ENCODE measurements around the gene CDC27.
"Not testable (repeated sequence)": the region's sequence is repeated elsewhere in the genome, so short reads cannot be mapped to it uniquely, and the experiment has no call there.

CDC27 gene

DNA sequence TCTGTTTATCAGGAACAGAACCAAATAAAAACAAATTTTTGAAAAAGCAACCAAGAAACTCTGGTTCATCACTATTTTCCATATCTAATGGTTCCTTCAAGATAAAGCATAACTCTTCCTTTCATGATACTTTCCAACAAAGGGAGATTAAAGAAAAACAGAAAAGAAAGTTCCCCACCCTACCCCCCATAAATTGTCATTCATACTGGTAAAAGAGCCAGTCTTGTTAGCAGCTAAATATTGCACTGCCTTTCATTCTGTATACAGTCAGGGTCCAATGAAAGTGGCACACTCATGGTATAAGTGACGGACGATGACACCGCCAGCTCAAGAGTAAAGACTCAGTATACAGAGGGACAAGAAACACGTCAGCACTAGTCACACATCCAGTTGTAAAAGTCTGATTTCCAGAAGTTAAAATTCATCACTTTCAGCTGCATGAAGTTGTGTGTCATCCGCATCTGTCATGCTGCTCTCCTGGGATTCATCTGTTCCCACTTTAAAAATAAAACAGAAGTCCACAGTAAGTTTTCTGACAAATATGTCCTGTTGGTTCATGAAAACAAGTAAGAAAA lies 68.5 kb downstream of the CDC27 start:
- no peak for DNase-seq

- no peak for DNase-seq
Measured at GRCh38 chr17:47119746-47120520, 69.2 kb downstream of the CDC27 start.

GRCh38 chr17:47117386-47117785 lies 71.7 kb downstream of the CDC27 start:
- no peak for DNase-seq

DNA sequence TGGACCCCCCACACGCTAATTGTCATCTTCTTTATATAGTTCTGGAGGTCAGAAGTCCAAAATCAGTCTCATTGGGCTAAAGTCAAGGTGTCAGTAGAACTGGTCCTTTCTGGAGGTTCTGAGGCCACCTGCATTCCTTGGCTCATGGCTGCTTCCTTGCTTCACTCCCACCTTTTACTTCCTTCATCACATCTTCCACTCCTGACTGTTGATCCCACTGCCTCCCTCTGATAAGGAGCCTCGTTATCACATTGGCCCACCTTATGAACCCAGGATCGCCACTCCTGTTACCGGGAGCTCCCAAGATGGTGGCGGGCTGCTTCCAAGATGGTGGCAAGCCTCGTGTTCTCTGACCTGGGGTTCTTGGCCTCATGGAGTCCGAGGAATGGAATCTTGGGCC lies 83.0 kb downstream of the CDC27 start:
- DNase-seq = no peak

DNA sequence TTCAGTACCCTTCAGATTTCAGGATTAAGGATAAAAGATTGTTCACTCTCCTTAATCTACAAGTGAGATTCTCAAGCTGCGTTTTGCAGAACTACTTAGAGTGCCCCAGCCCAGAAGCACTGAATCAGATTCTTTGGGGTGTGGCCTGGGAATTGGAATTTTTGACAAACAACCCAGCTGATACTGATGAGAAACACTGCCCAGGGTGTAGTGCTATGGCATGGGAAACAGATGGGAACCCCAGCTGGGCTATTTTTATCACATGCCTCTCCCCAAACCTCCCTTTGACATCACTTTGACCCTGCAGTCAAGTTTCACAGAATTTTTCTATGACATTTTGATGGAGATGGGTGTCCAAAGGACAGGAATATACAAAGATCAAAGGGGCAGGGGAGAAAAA lies 83.8 kb downstream of the CDC27 start:
- not testable (repeated sequence) for DNase-seq

DNA sequence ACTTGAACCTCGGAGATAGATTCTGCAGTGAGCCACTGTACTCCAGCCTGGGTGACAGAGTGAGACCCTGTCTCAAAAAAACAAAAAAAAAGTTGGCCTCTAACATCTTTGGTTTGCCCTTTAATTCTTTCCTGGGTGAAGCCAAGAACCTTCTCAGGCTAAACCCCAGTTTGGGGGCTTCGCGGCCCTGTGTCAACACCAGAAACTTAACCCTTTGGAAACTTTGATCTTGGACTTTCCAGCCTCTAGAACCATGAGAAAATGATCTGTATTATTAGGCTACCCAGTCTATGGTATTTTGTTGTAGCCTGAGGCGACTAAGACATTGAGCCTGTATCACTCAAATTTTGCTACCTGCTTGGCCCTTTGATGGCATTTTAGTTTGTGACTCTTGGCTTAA lies 86.2 kb downstream of the CDC27 start:
- no peak for DNase-seq

DNA sequence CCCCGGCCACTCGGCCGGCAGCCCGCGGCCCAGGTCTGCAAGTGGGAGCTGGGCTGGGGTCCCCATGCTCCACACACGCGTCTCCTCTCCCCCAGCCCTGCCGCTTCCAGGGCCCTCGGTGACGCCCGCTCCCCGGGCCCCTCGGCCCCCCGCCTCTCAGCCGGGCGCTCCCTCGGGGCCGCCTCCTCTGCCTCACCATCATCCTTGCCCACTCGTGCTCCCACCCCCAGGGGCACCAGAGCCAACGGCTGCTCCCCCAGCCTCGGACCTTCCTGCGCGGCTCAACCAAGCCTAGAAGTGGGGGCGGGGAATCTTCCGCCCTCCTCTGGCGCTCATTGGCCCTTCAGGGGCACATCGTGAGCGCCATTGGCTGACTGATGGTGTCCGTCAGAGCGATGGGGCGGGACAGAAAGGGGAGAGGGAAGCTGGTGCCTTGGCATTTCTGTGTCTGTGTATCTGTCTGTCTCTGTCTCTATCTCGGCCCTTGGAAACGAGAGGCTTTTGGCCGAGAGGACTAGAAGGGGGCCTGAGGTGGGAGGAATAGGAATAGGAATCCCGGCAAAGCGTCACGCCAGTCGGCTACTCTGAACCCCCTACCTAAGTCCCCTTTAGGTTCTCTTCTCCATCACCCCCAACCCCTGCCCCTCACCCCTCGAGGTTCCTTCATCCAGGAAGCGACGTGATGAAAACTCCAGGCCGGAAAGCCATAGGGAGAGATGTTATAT lies 88.9 kb downstream of the CDC27 start:
- peak; percentile 86 to 89 for DNase-seq

GRCh38 chr17:47099451-47099986 lies 89.6 kb downstream of the CDC27 start:
- DNase-seq = no peak

GRCh38 chr17:47096343-47096742 lies 92.8 kb downstream of the CDC27 start:
- DNase-seq = no peak

DNA sequence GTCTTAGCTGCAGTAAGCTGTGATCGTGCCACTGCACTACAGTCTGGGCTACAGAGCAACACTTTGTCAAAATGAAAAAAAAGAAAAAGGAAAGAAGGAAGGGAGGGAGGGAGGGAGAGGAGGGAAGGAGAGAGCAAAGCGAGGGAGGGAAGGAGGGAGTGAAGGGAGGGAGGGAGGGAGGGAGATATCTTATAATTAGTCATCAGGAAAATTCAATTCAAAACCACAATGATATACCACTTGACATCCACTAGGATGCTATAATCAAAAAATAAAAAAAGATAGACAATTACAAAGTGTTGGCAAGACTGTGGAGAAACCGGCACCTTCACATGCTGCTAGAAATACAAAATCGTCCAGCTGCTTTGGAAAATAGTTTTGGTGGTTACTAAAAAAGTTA lies 93.8 kb downstream of the CDC27 start:
- no peak for DNase-seq

DNA sequence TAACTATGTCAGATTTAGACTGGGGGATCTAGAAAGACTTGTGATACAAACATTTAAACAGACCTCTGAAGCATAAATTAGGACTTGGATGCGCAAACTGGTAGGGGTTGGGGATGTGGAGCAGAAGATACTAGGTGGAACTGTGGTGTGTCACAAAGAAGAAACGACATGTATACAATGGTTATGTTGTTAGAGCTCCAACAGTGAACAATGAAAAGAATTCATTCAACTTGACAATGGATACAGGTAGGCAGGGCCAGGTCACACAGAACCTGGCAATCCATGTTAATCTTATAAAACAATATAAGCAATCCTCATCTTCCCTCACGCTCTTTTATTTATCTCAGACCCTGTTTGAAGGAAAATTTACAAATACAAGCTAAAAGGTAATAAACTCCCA lies 102.0 kb downstream of the CDC27 start:
- DNase-seq = no peak

- no peak for DNase-seq
Measured at GRCh38 chr17:47085736-47086135, 103.4 kb downstream of the CDC27 start.

DNA sequence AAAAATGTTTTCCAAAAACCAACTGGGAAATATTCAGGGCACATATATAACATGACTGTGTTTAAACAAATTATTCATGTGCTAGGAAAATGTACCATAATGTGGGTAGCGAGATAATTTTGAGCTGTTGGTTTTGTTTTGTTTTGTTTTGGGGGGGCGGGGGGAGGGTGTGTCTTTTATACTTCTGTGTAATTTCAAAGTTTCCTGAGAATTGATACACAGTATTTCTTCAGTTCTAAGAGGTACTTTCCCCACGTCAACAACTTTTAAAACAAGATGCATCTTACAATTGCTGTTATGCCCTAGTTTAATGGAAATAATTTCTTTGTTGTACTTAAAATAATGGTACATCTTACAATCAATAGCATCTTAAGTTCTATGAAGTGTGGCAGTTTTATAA lies 110.3 kb downstream of the CDC27 start:
- DNase-seq = no peak

DNA sequence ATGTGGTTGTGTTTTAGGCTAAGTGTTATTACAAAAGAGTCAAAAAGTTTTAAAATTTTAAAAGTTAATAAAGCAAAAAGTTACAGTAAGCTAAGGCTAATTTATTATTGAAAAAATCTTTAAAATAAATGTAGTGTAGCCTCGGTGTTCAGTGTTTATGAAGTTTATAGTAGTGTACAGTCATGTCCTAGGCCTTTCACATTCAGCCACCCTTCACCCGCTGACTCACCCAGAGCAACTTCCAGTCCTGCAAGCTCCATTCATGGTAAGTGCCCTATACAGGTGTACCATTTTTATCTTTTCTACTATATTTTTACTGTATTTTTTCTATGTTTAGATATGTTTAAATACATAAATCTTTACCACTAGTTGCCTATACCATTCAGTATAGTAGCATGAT lies 111.5 kb downstream of the CDC27 start:
- DNase-seq = no peak

- no peak for DNase-seq
Measured at GRCh38 chr17:47076171-47076570, 112.9 kb downstream of the CDC27 start.

DNA sequence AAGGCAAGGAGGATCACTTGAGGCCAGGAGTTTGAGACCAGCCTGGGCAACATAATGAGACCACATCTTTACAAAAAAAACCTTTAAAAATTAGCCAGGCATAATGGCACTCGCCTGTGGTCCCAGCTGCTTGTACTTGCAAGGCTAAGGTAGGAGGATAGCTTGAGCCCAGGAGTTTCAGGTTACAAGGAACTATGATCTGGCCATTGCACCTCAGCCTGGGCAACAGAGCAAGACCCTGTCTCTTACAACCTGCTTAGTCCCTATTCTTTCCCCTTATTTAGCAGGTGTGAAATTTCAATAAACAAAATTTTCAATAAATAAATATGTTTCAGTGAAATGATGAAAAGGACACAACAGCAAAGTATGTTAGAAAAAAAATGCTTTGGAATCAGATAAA lies 114.7 kb downstream of the CDC27 start:
- DNase-seq = not testable (repeated sequence)

- not testable (repeated sequence) for DNase-seq
Measured at GRCh38 chr17:47073629-47074028, 115.5 kb downstream of the CDC27 start.

GRCh38 chr17:47072886-47073285 lies 116.2 kb downstream of the CDC27 start:
- no peak for DNase-seq

- not testable (repeated sequence) for DNase-seq
Measured at GRCh38 chr17:47071171-47071570, 117.9 kb downstream of the CDC27 start.

DNA sequence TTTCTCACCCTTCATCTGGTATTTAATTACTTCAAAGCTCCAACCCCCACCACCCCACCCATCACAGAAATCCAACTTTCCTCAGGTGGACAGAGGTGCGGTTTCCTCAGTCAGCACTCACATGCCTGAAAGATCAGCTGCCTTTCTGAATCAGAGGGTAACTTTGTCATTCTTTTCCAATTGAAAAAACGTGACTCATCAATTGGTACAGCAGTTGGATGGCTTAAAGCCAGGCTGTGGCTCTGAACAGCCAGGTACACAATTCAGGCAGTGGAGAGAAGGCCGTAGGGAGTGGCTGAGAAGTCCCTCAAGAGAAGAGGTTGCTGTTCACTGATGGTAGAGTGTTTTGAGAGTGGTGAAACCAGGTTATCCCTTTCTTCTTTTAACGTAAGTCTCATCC lies 118.8 kb downstream of the CDC27 start:
- DNase-seq = not testable (repeated sequence)

Measured in stimulated activated CD4-positive, alpha-beta T cell treated with anti-CD3 and anti-CD28 coated beads, Interleukin-4, amount 100 ng/mL, for 4 hours (primary cell).